ENCODE measurements around the gene CNTN1. TPM values are rescaled to one million over a fixed set of nuclear protein-coding genes. Genes with fewer than 3 reads are reported as not detected.

CNTN1 gene
- total RNA-seq: 63.4 TPM
- 67.0 TPM for polyA plus RNA-seq

DNA sequence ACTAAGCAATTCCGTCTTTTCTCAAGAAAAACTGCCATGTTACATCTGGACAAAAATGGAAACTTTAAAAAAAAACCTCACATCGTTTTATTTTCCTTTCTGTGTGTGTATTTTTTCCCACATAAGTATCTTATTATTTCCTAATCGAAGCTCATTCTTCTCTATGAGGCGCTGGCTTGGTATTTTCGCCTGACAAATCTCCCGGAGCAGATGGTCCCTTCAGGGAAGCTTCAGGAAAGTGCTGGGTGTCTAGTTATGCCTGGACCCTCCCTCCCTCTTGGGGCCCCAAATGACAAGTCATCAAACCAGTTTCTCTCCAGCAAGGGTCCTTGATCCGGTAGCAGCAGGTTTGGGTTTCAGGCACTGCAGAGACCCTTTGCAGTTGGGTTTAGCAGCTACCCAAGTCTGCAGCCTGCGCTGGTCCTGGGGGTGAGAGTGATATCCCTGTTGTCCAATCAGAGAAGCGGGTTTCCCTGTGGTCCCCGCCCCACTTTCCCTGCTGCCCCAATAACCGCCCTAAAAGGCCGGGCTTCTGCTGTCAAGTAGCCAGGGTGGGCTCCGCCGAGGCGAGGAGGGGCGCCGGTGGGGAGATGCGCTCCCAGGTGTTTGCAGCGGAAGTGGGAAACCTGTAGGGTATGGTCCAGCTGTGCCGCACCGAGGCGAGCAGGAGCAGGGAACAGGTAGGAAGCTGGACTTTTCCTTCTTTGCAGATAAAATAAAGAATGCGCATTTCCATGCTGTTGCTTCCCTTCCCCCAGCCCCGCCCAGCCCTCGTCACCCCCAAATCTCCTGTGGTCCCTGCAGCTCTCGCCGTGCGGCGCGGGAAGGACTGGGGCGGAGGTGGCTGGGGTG lies at the start of gene CNTN1:
Gene CNTN1 (plus strand): TSS at position 527 of the 852 bp plus-strand sequence.
- Histone ChIP-seq H3K4me3 (ENCODE audit: low read depth, low read length) (peak within 1 kb of the TSS; percentile 74), H3K36me3 (ENCODE audit: insufficient read depth) (no peaks in the 10 kb centered on the region), H3K4me1 (ENCODE audit: insufficient read depth) (no peaks in the 10 kb centered on the region), H3K27ac (ENCODE audit: low read depth) (no peak within 1 kb of the TSS)
- 3% methylated on average over 31 of the region's 31 CpGs for WGBS
- DNase-seq (ENCODE audit: extremely low spot score): peak; percentile 77

GRCh38 chr12:40643506-40643905 lies 48.7 kb upstream of the CNTN1 start:
- Histone ChIP-seq H3K4me1 (ENCODE audit: insufficient read depth) (no peaks in the 10 kb centered on the region), H3K27ac (ENCODE audit: low read depth) (no peak overlapping the region), H3K36me3 (ENCODE audit: insufficient read depth) (no peaks in the 10 kb centered on the region), H3K4me3 (ENCODE audit: low read depth, low read length) (no peak overlapping the region)
- DNase-seq (ENCODE audit: extremely low spot score): no peak

DNA sequence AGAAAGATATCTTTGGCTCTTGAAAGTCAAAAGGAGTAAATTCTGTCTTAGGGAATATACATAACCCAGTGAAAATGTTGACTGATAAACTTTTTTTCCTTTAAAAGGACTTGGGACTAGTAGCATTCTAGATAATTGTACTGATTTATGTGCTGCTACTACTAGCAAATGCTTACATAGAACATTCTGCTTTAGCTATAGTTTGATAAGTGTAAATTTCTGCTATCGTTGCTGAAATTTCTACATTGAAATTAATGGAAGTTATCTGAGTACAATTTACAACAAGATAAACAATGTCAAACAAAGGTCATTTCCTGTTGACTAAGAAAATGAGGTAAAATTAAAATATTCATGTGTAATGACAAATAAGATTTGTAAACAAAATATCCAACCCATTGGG lies 48.3 kb upstream of the CNTN1 start:
- no peaks in the 10 kb centered on the region for H3K36me3 ChIP-seq (ENCODE audit: insufficient read depth)
- no peak overlapping the region for H3K4me3 ChIP-seq (ENCODE audit: low read depth, low read length)
- H3K4me1 ChIP-seq (ENCODE audit: insufficient read depth): no peaks in the 10 kb centered on the region
- 28% methylated on average over 1 of the region's 1 CpG for WGBS
- no peak overlapping the region for H3K27ac ChIP-seq (ENCODE audit: low read depth)
- no peak for DNase-seq (ENCODE audit: extremely low spot score)

DNA sequence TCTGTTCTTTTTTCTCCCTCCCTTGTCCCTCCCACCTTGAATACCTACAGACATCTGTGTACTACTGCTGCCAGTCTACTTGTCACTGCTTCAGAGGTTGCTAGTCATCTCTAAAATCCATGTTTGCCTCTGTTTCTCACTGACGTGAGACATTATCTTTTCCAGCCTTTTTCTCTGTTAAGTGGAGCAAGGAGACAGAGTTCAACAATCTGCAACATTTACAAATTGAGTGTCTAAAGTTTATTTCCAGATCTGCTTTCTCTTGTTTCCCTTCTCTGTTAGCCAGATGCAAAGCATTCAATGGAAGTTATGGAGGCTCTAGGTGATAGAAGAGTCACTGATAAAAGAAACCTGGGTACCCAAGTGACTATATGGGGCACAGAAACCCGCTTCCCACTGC lies 47.5 kb upstream of the CNTN1 start:
- DNase-seq (ENCODE audit: extremely low spot score): no peak
- H3K4me3 ChIP-seq (ENCODE audit: low read depth, low read length): no peak overlapping the region
- H3K4me1 ChIP-seq (ENCODE audit: insufficient read depth): no peaks in the 10 kb centered on the region
- H3K27ac ChIP-seq (ENCODE audit: low read depth): no peak overlapping the region
- H3K36me3 ChIP-seq (ENCODE audit: insufficient read depth): no peaks in the 10 kb centered on the region
- WGBS: 79% methylated on average over 2 of the region's 2 CpGs

DNA sequence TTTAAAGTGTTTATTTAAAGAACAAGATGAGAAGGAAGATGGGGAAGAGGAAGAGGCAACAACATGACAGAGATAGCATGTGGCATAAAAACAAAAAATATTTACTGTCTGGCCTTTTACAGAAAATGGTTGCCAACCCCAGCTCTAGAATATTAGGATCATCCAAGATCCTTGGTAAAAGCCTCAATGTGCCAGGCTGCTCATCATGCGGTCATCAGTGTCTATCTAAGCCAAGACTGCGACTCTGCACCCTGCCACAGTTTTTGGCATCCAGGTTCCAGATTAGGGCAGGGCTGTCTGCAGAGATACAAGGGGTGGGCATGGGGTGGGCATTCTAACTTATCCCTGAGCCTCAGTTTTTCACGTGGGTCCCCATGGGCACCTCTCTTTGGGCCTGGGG lies 46.9 kb upstream of the CNTN1 start:
- Histone ChIP-seq H3K27ac (ENCODE audit: low read depth) (no peak overlapping the region), H3K4me1 (ENCODE audit: insufficient read depth) (no peaks in the 10 kb centered on the region), H3K36me3 (ENCODE audit: insufficient read depth) (no peaks in the 10 kb centered on the region), H3K4me3 (ENCODE audit: low read depth, low read length) (no peak overlapping the region)
- DNase-seq (ENCODE audit: extremely low spot score): no peak
- WGBS: 85% methylated on average over 3 of the region's 3 CpGs

- Histone ChIP-seq H3K4me1 (ENCODE audit: insufficient read depth) (no peaks in the 10 kb centered on the region), H3K27ac (ENCODE audit: low read depth) (no peak overlapping the region), H3K4me3 (ENCODE audit: low read depth, low read length) (no peak overlapping the region), H3K36me3 (ENCODE audit: insufficient read depth) (no peaks in the 10 kb centered on the region)
- DNase-seq (ENCODE audit: extremely low spot score): no peak
- WGBS: 23% methylated on average over 1 of the region's 1 CpG
Observed at GRCh38 chr12:40646456-40646855, 45.8 kb upstream of the CNTN1 start.

DNA sequence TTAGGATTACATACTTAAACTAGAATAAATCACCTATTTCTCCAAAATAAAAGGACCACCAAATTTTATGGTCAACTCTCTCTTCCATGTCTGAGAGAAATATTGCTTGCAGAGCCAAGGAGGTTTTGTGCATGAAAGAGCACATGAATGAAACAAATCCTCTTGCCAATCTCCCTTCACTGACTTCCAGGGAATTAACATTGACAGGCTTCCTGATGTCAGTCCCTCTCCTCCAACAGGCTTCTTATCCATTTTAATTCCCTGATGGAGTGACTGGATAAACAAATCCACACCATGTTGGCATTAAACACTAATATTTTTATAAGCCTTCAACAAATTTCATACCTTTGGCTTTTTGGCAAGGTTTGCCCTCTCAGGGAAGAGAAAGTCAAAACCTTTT lies 45.3 kb upstream of the CNTN1 start:
- Histone ChIP-seq H3K36me3 (ENCODE audit: insufficient read depth) (no peaks in the 10 kb centered on the region), H3K4me3 (ENCODE audit: low read depth, low read length) (no peak overlapping the region), H3K27ac (ENCODE audit: low read depth) (no peak overlapping the region), H3K4me1 (ENCODE audit: insufficient read depth) (no peaks in the 10 kb centered on the region)
- no peak for DNase-seq (ENCODE audit: extremely low spot score)

DNA sequence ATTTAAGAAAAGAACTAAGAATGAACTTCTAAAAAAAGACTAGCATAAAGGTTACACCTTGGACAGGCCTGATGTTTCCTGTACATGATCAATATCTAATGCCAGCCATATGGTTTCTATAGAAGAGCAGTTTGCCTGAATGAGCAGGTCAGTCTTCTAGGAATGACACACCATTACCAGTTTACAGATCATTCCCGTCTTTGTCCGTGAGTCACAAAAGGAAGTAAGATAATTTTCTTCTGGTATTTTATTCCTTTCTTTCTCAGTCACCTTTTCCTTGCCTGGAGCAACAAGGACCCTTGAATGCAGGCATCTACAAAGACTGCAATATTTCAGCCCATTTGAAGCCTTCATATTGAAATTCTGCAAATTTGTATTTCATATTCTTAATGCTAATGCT lies 44.6 kb upstream of the CNTN1 start:
- no peak overlapping the region for H3K27ac ChIP-seq (ENCODE audit: low read depth)
- H3K4me3 ChIP-seq (ENCODE audit: low read depth, low read length): no peak overlapping the region
- no peak for DNase-seq (ENCODE audit: extremely low spot score)
- H3K36me3 ChIP-seq (ENCODE audit: insufficient read depth): no peaks in the 10 kb centered on the region
- no peaks in the 10 kb centered on the region for H3K4me1 ChIP-seq (ENCODE audit: insufficient read depth)
- 82% methylated on average over 2 of the region's 2 CpGs for WGBS

- Histone ChIP-seq H3K36me3 (ENCODE audit: insufficient read depth) (no peaks in the 10 kb centered on the region), H3K4me3 (ENCODE audit: low read depth, low read length) (no peak overlapping the region), H3K27ac (ENCODE audit: low read depth) (no peak overlapping the region), H3K4me1 (ENCODE audit: insufficient read depth) (no peaks in the 10 kb centered on the region)
- WGBS: 73% methylated on average over 1 of the region's 1 CpG
- DNase-seq (ENCODE audit: extremely low spot score): no peak
Observed at GRCh38 chr12:40648519-40648918, 43.7 kb upstream of the CNTN1 start.

GRCh38 chr12:40650038-40650704 lies 42.1 kb upstream of the CNTN1 start:
- Histone ChIP-seq H3K36me3 (ENCODE audit: insufficient read depth) (no peaks in the 10 kb centered on the region), H3K4me1 (ENCODE audit: insufficient read depth) (no peaks in the 10 kb centered on the region), H3K27ac (ENCODE audit: low read depth) (no peak overlapping the region), H3K4me3 (ENCODE audit: low read depth, low read length) (no peak overlapping the region)
- WGBS: 93% methylated on average over 1 of the region's 1 CpG
- no peak for DNase-seq (ENCODE audit: extremely low spot score)

- no peaks in the 10 kb centered on the region for H3K36me3 ChIP-seq (ENCODE audit: insufficient read depth)
- H3K27ac ChIP-seq (ENCODE audit: low read depth): no peak overlapping the region
- no peak overlapping the region for H3K4me3 ChIP-seq (ENCODE audit: low read depth, low read length)
- no peaks in the 10 kb centered on the region for H3K4me1 ChIP-seq (ENCODE audit: insufficient read depth)
- 75% methylated on average over 1 of the region's 1 CpG for WGBS
- DNase-seq (ENCODE audit: extremely low spot score): no peak
Observed at GRCh38 chr12:40655451-40655850, 36.8 kb upstream of the CNTN1 start.

- no peak for DNase-seq (ENCODE audit: extremely low spot score)
- H3K4me1 ChIP-seq (ENCODE audit: insufficient read depth): no peaks in the 10 kb centered on the region
- 97% methylated on average over 4 of the region's 4 CpGs for WGBS
- H3K36me3 ChIP-seq (ENCODE audit: insufficient read depth): no peaks in the 10 kb centered on the region
- no peak overlapping the region for H3K27ac ChIP-seq (ENCODE audit: low read depth)
- H3K4me3 ChIP-seq (ENCODE audit: low read depth, low read length): no peak overlapping the region
Observed at GRCh38 chr12:40662366-40662765, 29.9 kb upstream of the CNTN1 start.

GRCh38 chr12:40663781-40664180 lies 28.5 kb upstream of the CNTN1 start:
- H3K36me3 ChIP-seq (ENCODE audit: insufficient read depth): no peaks in the 10 kb centered on the region
- DNase-seq (ENCODE audit: extremely low spot score): no peak
- WGBS: 66% methylated on average over 1 of the region's 1 CpG

GRCh38 chr12:40668099-40668529 lies 24.1 kb upstream of the CNTN1 start:
- no peak overlapping the region for H3K4me3 ChIP-seq (ENCODE audit: low read depth, low read length)
- WGBS: 27% methylated on average over 1 of the region's 1 CpG
- H3K4me1 ChIP-seq (ENCODE audit: insufficient read depth): no peaks in the 10 kb centered on the region
- no peak for DNase-seq (ENCODE audit: extremely low spot score)
- no peak overlapping the region for H3K27ac ChIP-seq (ENCODE audit: low read depth)
- H3K36me3 ChIP-seq (ENCODE audit: insufficient read depth): no peaks in the 10 kb centered on the region

More at GRCh38 chr12:40663781-40664180, 28.5 kb upstream of the CNTN1 start:
- Histone ChIP-seq H3K27ac (ENCODE audit: low read depth) (no peak overlapping the region), H3K4me3 (ENCODE audit: low read depth, low read length) (no peak overlapping the region), H3K4me1 (ENCODE audit: insufficient read depth) (no peaks in the 10 kb centered on the region)
